GM21529 (cell line): ENCODE data around the gene HAGHL.
A peak's percentile ranks its signal among the peaks of the same experiment; 100 is the strongest.

Source experiments
- ATAC-seq: cut with Tn5 transposase; IDR thresholded peaks from one replicate; pipeline ENCODE4 v1.9.1; 2021; ENCODE audit not compliant: unreplicated experiment

Gene HAGHL

GRCh38 chr16:726438-727290, at the start of gene HAGHL, which contains the start of gene CCDC78:
Gene HAGHL (plus strand): TSS chr16:727106. CDS start chr16:727510, 404 bp downstream.
Gene CCDC78 (minus strand): TSS chr16:726443. CDS start chr16:726367, 76 bp downstream.
- peak; percentile 34 for ATAC-seq

GRCh38 chr16:677316-678190, 49.4 kb upstream of the HAGHL start:
- ATAC-seq, result no peak

GRCh38 chr16:678209-678857, 48.6 kb upstream of the HAGHL start:
- ATAC-seq, result no peak

- ATAC-seq, result no peak
Observed at GRCh38 chr16:678858-679813, 47.8 kb upstream of the HAGHL start.

- ATAC-seq, result peak; percentile 33
Observed at GRCh38 chr16:679814-680624, 46.9 kb upstream of the HAGHL start, which contains the start of gene STUB1. Gene STUB1 (plus strand): TSS chr16:680410. CDS start chr16:680526, 116 bp downstream.

GRCh38 chr16:680625-680945, 46.3 kb upstream of the HAGHL start:
- no peak for ATAC-seq

GRCh38 chr16:680967-681745, 45.8 kb upstream of the HAGHL start:
- no peak for ATAC-seq

GRCh38 chr16:681746-682427, 45.0 kb upstream of the HAGHL start:
- ATAC-seq, result no peak

- no peak for ATAC-seq
Observed at GRCh38 chr16:682493-683395, 44.2 kb upstream of the HAGHL start.

- no peak for ATAC-seq
Observed at GRCh38 chr16:683396-684070, 43.4 kb upstream of the HAGHL start.

- peak; percentile 63 for ATAC-seq
Observed at GRCh38 chr16:684071-684794, 42.7 kb upstream of the HAGHL start, which contains the start of gene JMJD8. Gene JMJD8 (minus strand): TSS chr16:684334. CDS start chr16:684319, 15 bp downstream.

- no peak for ATAC-seq
Observed at GRCh38 chr16:684961-685696, 41.8 kb upstream of the HAGHL start.

GRCh38 chr16:685967-686366, 40.9 kb upstream of the HAGHL start:
- ATAC-seq, result no peak

- no peak for ATAC-seq
Observed at GRCh38 chr16:686459-687260, 40.2 kb upstream of the HAGHL start.
